Measurements from ENCODE around the gene TMEM242.
A peak's percentile ranks its signal among the peaks of the same experiment; 100 is the strongest.

DNA sequence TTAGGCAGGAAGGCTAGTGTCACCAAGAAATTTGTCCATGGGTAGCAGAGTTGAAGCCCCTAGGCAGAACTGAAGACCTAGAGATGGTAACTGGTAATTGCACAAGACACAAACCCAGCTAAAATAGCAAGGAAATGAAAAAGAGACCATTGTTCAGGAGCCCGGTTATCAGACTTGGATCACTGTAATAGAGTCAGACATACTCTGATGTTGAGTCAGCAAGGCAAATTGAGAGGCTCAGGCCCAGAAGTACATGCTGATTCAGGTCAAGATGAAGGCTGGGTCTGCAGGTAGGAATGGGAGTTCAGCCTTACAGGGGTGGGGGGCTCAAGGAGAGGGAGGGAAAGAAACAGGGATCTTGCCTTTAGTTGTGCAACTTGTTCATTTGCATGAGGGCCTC lies 6.5 kb upstream of the TMEM242 start:
- TF ChIP-seq, protein P1, sequence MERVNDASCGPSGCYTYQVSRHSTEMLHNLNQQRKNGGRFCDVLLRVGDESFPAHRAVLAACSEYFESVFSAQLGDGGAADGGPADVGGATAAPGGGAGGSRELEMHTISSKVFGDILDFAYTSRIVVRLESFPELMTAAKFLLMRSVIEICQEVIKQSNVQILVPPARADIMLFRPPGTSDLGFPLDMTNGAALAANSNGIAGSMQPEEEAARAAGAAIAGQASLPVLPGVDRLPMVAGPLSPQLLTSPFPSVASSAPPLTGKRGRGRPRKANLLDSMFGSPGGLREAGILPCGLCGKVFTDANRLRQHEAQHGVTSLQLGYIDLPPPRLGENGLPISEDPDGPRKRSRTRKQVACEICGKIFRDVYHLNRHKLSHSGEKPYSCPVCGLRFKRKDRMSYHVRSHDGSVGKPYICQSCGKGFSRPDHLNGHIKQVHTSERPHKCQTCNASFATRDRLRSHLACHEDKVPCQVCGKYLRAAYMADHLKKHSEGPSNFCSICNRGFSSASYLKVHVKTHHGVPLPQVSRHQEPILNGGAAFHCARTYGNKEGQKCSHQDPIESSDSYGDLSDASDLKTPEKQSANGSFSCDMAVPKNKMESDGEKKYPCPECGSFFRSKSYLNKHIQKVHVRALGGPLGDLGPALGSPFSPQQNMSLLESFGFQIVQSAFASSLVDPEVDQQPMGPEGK (CRISPR knock-in tag; IDR thresholded peaks at IDR 0.05; ENCODE audit: borderline replicate concordance), result no peak
- TF ChIP-seq SNAI2 (CRISPR knock-in tag; IDR thresholded peaks at IDR 0.05) (no peak), TCF4 (CRISPR knock-in tag; IDR thresholded peaks at IDR 0.05; ENCODE audit: borderline replicate concordance) (no peak), RARB (CRISPR knock-in tag; IDR thresholded peaks at IDR 0.05) (no peak), ZC3H10 (CRISPR knock-in tag; IDR thresholded peaks at IDR 0.05) (no peak), CSDC2 (CRISPR knock-in tag; IDR thresholded peaks at IDR 0.05) (no peak), ISL1 (CRISPR knock-in tag; IDR thresholded peaks at IDR 0.05) (peak; percentile 61), ARNTL (CRISPR knock-in tag; IDR thresholded peaks at IDR 0.05; ENCODE audit: borderline replicate concordance, low read depth) (no peak), ZNF8 (CRISPR knock-in tag; IDR thresholded peaks at IDR 0.05) (no peak), ZFP3 (CRISPR knock-in tag; IDR thresholded peaks at IDR 0.05) (0 out of 2 replicates have a peak, but pooled peaks have one; percentile 20), ZFP30 (CRISPR knock-in tag; IDR thresholded peaks at IDR 0.05) (no peak)
- TF ChIP-seq, protein P2, sequence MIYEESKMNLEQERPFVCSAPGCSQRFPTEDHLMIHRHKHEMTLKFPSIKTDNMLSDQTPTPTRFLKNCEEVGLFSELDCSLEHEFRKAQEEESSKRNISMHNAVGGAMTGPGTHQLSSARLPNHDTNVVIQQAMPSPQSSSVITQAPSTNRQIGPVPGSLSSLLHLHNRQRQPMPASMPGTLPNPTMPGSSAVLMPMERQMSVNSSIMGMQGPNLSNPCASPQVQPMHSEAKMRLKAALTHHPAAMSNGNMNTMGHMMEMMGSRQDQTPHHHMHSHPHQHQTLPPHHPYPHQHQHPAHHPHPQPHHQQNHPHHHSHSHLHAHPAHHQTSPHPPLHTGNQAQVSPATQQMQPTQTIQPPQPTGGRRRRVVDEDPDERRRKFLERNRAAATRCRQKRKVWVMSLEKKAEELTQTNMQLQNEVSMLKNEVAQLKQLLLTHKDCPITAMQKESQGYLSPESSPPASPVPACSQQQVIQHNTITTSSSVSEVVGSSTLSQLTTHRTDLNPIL (CRISPR knock-in tag; IDR thresholded peaks at IDR 0.05; ENCODE audit: low read depth), result no peak
- TF ChIP-seq, protein P3, sequence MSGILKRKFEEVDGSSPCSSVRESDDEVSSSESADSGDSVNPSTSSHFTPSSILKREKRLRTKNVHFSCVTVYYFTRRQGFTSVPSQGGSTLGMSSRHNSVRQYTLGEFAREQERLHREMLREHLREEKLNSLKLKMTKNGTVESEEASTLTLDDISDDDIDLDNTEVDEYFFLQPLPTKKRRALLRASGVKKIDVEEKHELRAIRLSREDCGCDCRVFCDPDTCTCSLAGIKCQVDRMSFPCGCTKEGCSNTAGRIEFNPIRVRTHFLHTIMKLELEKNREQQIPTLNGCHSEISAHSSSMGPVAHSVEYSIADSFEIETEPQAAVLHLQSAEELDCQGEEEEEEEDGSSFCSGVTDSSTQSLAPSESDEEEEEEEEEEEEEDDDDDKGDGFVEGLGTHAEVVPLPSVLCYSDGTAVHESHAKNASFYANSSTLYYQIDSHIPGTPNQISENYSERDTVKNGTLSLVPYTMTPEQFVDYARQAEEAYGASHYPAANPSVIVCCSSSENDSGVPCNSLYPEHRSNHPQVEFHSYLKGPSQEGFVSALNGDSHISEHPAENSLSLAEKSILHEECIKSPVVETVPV (CRISPR knock-in tag; IDR thresholded peaks at IDR 0.05), result no peak
